NCI-H526 (cell line): ENCODE results near the gene CMTM6.
"Not testable (repeated sequence)": the region's sequence is repeated elsewhere in the genome, so short reads cannot be mapped to it uniquely, and the experiment has no call there.

Experiments used
- DNase-seq, 2 experiments: peaks; one replicate each; lab custom pipeline; 2025; lab: John Stamatoyannopoulos, UW

The CMTM6 gene

DNA sequence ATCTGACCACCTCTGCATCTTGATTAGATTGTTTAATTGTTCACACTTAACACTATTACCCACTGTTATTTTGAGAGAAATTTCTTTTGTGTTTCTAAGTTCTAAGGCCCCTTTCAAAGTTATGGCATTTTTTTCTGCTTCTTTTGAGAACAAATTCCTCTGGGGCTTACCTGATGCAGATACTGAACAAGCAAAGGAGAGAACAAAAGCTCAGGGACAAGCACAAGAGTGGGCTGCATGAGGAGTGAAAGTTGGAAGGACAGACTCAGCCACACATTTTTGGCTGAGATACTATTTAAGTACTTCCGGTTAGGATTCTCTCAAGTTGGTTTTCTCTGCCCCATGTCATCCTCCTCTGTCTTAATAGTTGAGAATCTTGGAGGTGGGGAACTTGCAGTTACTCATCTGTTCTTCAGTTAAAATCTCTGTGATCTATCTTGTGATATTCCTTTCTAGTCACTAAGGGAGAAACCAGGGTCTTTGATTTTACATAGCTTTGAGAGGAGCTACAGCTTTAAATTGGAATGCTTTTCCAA, 54.7 kb downstream of the CMTM6 start:
- DNase-seq: no peak

DNA sequence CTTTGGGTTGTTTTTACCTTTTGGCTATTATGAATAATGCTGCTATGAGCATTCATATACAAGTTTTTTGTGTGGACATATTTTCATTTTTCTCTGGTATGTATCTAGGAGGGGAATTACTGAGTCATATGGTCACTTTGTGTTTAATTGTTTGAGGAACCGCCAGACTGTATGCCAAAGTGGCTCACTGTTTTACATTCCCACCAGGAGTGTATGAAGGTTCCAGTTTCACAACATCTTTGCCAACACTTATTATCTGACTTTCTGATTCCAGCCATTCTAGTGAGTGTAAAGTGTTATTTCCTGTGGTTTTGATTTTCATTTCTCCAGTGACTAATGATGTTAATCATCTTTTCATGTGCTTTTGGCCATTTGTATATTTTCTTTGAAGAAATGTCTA, 59.2 kb downstream of the CMTM6 start:
- no peak for DNase-seq

DNA sequence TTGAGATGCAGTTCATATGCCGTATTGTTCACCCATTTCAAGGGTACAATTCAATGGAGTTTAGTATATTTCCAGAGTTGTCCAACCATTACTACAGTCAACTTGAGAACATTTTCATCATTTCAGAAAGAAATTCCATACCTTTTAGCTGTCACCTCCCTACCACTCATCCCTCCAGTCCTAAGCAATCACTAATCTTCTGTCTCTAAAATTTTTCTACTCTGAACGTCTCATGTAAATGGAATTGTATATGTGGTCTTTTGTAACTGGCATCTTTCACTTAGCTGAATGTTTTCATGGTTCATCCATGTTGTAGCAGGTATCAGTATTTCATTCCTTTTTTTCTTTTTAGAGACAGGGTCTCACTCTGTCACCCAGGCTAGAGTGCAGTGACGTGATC, 59.9 kb downstream of the CMTM6 start:
- no peak for DNase-seq

DNA sequence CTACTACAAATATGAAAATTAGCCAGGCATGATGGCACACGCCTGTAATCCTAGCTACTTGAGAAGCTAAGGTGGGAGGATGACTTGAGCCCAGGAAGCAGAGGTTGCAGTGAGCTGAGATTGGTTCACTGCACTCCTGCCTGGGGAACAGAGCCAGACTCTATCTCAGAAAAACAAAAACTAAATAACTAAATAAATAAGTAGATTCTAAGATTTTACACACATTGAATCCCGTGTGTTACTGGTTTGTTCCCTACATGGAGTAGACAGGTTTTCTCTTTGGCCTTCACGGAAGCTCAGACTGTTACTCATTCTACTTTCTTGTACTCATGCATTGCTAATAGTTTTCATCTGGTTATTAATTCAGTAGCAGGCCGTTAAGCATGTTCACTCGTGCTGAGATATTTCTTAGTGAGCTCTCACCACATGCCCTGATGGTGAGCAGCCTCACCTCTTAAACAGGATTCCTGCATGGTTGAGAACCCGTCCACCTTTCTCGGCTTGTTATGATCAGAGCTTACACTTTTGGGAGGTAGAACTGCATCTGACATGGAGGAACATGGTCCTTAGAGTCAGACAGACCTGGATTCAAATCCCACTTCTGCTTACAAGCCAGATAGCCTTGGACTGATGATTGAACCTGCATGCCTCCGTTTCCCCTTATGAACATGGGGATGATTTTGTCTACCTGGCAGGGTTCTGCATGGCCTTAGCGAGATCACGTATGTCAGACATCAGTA, 61.9 kb downstream of the CMTM6 start:
- peak; percentile 29 to 56 for DNase-seq

DNA sequence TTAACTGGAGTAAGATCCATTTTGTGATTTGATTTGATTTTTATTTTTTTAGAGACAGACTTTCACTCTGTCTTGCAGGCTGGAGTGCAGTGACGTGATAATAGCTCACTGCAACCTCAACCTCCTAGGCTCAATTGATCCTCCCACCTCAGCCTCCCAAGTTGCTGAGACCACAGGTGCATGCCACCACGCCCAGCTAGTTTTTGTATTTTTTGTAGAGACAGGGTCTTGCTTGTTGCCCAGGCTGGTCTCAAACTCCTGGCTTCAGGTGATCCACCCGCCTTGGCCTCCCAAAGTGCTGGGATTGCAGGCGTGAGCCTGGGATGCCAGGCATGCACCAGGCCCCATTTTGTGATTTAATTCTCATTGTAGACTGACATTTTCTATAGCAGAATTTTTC, 63.2 kb downstream of the CMTM6 start:
- not testable (repeated sequence) for DNase-seq

DNA sequence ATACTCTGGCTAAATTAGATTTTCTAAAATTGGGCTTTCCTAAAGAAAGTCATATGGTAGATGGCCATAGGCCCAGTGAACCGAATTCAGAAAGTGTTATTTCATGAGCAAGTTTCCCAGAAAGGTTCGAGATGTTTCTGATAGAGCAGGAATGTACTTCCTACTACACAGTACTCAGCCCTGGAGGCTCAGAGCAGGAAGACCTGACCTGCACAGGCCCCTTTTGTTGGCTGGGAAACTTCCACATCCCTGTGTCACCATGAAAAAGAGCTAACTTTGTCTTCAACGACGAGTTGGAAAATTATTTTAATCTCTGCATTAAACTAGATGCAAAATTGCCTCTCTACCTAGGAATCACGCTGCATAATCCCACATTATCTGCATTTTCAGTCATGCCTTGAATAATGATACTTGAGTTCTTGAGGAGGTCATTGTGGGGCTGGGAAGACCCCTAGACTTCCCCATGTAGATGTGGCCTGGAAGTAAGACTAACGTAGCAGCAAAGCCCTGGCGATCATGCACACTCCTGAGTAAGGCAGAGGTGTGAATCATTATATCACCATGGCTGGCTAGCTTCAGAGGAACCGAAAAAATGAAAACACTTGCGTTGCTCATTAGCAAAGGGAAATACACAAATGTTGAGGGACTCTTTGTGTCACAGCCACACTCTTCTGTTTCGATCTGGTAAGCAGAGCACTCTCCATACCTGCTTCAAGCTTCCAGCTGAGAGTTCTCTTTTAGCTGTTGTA, 63.9 kb downstream of the CMTM6 start:
- no peak for DNase-seq

DNA sequence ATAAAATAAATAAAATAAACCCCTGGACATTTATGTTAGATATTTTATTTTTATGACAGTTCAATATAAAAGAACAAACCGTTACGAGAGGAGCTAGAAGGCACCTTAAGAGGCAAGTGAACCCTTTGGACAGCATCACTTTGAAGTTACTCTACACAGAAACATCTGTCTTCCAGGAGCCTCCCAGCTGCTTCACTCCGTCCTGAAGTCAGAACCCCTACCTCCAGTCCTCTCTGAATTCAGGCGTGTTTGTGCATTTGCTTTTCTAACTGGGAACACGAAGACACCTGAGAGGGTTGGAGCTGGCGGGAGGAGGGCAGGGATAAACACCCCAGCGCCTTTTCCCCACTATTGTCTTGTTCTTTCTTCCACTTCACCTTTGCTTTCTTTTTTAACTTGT, 64.8 kb downstream of the CMTM6 start:
- DNase-seq: no peak

DNA sequence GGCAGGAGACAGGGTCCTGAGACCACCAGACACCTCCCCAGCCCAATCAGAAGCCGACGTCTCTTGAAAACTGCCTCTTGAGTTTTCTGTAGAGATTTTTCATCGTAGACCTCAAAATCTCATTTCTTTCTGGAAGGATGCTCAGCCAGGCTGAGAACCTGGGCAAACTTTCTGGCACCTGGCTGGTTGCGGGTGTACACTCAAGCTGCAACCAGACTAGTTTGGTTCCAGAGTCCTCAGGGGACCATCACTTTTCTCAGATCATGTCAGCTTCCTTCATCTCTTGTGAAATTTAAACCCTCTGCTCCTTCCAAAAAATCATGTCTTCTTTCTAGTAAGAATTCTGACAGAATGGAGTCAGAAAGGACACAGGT, 65.8 kb downstream of the CMTM6 start:
- no peak for DNase-seq

DNA sequence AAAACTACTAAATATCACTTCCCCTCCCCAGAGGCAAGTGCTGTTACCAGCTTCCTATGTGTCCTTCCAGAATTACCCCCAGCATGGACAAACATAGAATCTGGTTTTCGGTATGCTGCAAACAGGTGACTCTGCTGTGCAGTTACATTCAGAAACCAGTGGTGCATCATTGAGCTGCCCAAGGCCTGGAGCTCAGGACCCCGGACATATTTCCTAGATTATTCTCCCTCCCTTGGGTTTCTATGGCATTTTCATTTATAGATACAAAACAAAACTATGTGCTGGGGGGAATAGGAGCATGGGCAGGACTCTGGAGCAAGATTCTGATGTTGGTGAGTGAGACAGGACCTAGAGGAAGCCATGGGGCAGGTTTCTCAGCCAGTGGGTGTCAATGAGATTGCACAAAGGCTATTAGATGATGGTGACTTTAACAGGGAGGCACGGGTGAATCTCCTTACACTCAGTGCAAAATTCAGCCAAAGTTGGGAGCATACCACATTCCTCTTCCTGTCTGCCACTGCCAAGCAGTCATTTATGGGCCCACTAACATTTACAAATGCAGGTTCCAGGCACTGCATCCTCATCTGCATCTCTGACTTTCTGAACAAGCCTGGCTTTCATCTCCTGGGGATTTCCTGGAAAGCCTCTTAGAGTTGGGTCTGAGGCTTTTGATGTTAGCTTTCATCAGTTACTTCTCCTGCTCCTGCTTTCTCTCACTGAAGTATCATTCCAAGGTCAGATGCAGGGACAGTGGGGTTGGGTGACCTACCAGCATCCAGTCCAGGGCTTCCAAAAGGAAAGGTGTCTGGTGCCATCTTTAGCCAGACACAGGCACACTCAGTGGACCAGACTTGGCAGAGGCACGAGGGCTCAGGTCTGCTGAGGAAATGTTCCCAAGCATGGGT, 66.5 kb downstream of the CMTM6 start:
- DNase-seq: no peak

DNA sequence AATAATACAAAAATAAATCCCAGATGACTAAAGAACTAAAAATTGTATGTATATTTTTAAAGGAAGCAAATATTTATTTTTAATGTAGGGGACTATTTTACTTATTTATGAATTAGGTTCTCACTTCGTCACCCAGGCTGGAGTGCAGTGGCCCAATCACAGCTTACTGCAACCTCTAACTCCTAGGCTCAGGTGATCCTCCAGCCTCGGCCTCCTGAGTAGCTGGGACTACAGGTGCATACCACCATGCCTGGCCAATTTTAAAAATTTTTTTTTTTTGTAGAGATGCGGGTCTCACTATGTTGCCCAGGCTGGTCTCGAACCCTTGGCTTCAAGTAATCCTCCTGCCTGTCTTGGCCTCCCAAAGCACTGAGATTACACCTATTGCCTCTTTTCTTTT, 68.4 kb downstream of the CMTM6 start:
- no peak for DNase-seq

DNA sequence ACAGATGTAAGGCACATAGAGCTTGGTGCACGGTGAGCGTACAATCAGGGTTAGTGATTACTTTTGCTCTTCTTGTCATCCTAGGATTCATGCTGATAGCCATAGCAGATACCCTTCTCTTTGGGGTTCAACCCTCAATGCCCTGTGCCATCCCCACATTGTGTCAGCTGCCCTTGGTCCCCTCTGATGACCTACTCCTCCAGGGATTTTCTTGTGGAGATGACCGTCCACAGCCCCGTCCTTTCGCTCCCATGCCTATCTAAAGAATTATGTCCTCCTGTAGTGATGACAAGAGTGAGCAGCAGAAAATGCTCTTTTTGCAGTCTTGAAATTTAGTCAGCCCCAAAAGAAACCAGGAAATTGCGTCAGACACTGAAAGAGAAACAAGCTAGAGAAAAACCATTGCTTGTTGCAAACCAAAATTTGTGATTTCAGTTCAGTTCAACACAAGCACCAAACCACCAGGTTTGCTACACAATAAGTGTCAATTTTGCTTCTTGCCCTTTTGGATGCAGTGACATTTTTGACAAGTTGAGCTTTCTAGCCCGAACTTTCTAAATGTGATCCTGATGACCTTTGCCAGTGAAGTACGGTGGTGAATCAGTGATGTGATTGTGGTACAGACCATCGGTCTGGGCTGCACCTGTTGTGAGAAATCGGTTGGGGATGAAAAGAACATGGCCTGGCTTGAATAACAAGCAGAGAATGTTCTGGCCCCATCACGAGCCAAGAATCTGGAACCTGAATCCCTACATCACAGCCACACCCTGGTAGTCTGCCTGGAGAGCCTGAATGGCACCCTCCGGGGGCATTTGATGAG, 69.7 kb downstream of the CMTM6 start:
- DNase-seq: no peak

DNA sequence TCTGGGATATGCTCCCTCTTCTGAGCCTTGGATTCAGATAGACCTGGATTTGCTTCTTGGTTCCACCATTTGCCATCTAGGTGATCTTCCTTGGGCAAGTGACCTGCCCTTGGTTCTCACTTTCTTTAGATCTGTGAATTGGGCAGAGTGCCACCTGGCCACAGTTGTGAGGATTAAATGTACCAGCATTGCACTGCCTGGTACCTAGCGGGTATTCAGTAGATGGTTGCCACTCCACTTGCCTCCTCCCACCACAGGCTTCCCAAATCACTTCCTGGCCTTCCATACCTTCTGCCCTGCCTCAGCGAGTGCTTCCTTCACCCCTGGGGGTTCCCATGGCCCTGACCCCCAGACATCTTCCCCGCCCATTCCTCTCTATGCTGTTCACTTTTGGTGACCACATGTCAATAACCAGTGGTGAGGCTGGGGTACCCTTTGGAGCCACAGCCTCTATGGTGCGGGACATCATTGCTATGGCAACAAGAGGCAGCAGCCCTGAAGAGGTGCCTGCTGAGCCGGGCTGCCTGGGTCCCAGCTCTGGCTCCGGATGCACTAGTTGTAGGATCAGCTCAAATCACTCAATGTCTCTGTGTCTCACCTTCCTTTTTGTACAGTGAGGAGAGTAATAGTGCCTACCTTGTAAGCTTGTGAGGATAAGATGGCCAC, 70.5 kb downstream of the CMTM6 start:
- no peak for DNase-seq

DNA sequence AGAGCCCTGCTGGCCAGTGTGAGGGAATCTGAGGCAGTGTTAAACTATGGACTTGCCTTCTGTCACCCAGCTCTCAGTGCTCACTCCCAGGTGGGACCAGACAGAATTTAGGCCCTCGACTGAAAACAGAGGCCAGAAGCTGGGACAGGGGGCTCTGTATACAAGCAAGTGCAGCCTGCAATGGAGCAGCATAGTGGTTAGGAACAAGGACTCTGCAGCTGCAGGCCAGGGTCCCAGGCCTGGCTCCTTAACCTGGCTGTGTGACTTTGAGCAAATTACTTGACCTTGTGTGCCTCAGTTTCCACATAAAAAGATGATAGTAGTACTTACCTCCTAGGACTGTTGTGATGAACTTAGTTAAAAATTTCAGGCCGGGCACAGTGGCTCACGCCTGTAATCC, 71.2 kb downstream of the CMTM6 start:
- DNase-seq: no peak
